GM12891 (cell line): ENCODE measurements around the gene TRIM56.
A peak's percentile ranks its signal among the peaks of the same experiment; 100 is the strongest.
"Not testable (repeated sequence)": the region's sequence is repeated elsewhere in the genome, so short reads cannot be mapped to it uniquely, and the experiment has no call there.

ENCODE experiments used
- DNase-seq: peaks from one replicate; pipeline ENCODE4 v3.0.0; 2011; ENCODE audit warnings: low spot score; ENCODE audit not compliant: insufficient read length
- FAIRE-seq: peaks from 2 replicates; lab custom pipeline; 2011; peaks lifted over from hg19 to GRCh38; lab: Jason Lieb, UNC
- PAX5 ChIP-seq: IDR thresholded peaks from 2 replicates; pipeline ENCODE4 v1.6.1; 2011; ENCODE audit warnings: low read length, moderate library complexity, mild to moderate bottlenecking; ENCODE audit not compliant: insufficient read depth, severe bottlenecking
- POLR2A ChIP-seq: IDR thresholded peaks from 2 replicates; pipeline ENCODE4 v1.6.1; 2011; ENCODE audit warnings: low read depth, low read length, control low read depth
- POLR2AphosphoS5 ChIP-seq: IDR thresholded peaks from 2 replicates; pipeline ENCODE4 v1.6.1; 2011; ENCODE audit warnings: low read depth, low read length, control low read depth
- POU2F2 ChIP-seq: IDR thresholded peaks from 2 replicates; pipeline ENCODE4 v1.6.1; 2011; ENCODE audit warnings: low read depth, mild to moderate bottlenecking, control low read depth, low read length, moderate library complexity
- SPI1 ChIP-seq: IDR thresholded peaks from 2 replicates; pipeline ENCODE4 v1.6.1; 2011; ENCODE audit warnings: low read depth, low read length, control low read depth
- TAF1 ChIP-seq: IDR thresholded peaks from 2 replicates; pipeline ENCODE4 v1.6.1; 2011; ENCODE audit warnings: low read depth, low read length, control low read depth

TRIM56 gene

GRCh38 chr7:101113836-101114235 lies 28.6 kb downstream of the TRIM56 start:
- no peak for FAIRE-seq
- DNase-seq: no peak
- TF ChIP-seq POU2F2: no peak
- TF ChIP-seq POLR2AphosphoS5: no peak
- no peak for TF ChIP-seq POLR2A
- no peak for TF ChIP-seq SPI1
- no peak for TF ChIP-seq TAF1
- no peak for TF ChIP-seq PAX5

DNA sequence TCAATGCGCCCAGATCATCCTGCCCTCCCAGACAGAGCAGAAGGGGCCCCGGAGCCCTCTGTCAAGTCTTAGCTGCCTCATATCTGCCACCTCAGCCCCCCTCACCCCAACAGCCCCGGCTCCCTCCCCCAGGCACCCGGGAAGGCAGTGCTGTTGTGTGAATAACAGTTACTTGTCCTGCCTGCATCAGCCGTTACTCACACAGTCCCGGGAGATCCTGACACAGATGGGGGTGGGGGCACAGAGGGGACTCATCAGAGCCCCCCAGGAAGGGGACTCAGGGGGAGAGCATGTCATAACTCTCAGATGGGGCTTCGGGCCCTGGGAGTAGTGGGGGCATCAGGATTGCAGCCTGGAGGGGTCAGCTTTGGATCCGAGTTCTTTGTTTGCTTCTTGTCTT lies 29.2 kb downstream of the TRIM56 start:
- FAIRE-seq: no peak
- DNase-seq: no peak
- TF ChIP-seq POU2F2 (no peak), TAF1 (no peak), POLR2AphosphoS5 (no peak), SPI1 (no peak), POLR2A (no peak), PAX5 (no peak)

DNA sequence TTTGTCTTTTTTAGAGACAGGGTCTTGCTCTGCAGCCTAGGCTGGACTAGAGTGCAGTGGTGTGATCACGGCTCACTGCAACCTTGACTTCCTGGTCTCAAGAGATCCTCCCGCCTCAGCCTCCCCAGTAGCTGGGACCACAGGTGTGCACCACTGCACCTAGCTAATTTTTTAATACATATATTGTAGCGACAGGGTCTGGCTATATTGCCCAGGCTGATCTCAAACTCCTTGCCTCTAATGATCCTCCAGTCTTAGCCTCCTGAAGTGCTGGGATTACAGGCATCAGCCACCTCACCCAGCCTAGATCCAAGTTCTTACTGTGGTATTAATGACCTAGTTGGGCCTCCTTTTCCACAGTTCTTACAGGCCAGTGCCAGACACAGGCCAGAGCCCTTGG lies 29.9 kb downstream of the TRIM56 start:
- DNase-seq (no peak), FAIRE-seq (no peak)
- TF ChIP-seq POU2F2 (no peak), SPI1 (no peak), TAF1 (no peak), POLR2A (no peak), POLR2AphosphoS5 (no peak), PAX5 (no peak)

GRCh38 chr7:101116898-101117297 lies 31.6 kb downstream of the TRIM56 start:
- TF ChIP-seq TAF1 (no peak), PAX5 (no peak), POLR2A (no peak), POLR2AphosphoS5 (no peak), SPI1 (no peak), POU2F2 (no peak)
- no peak for DNase-seq
- no peak for FAIRE-seq

DNA sequence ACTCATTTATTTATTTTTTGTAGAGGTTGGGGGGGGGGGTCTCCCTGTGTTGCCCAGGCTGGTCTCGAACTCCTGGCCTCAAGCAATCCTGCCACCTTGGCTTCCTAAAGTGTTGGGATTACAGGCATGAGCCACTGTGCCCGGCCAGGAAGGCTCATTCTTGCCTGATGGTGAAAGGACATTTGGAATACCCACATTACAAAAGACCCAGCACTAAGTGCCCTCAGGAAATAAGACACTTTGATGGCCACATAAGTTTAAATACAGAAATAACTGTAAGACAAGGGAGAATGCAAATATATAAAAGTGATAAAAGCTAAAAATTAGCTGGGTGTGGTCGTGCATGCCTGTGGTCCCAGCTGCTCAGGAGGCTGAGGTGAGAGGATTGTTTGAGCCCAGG lies 33.6 kb downstream of the TRIM56 start:
- no peak for DNase-seq
- no peak for FAIRE-seq
- TF ChIP-seq POLR2AphosphoS5: no peak
- no peak for TF ChIP-seq POU2F2
- no peak for TF ChIP-seq PAX5
- TF ChIP-seq POLR2A: no peak
- no peak for TF ChIP-seq TAF1
- no peak for TF ChIP-seq SPI1

- TF ChIP-seq POLR2AphosphoS5 (no peak), POU2F2 (no peak), POLR2A (no peak), PAX5 (no peak), TAF1 (no peak), SPI1 (no peak)
Measured at GRCh38 chr7:101119876-101120275, 34.6 kb downstream of the TRIM56 start.

GRCh38 chr7:101120315-101120714 lies 35.0 kb downstream of the TRIM56 start:
- TF ChIP-seq PAX5: no peak
- no peak for TF ChIP-seq SPI1
- TF ChIP-seq POLR2AphosphoS5: no peak
- no peak for TF ChIP-seq POU2F2
- no peak for TF ChIP-seq TAF1
- TF ChIP-seq POLR2A: no peak
- DNase-seq (no peak), FAIRE-seq (no peak)

More at GRCh38 chr7:101119876-101120275, 34.6 kb downstream of the TRIM56 start:
- DNase-seq (no peak), FAIRE-seq (no peak)

DNA sequence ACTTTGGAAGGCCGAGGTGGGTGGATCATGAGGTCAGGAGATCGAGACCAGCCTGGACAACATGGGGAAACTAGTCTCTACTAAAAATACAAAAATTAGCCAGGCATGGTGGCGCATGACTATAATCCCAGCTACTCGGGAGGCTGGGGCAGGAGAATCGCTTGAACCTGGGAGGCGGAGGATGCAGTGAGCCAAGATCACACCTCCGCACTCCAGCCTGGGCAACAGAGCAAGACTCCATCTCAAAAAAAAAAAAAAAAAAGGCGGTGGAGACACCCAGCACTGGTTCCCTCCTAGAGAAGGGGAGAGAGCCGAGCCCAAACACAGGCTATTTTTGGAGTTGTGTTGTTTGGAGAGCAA lies 36.3 kb downstream of the TRIM56 start:
- not testable (repeated sequence) for DNase-seq, FAIRE-seq

- DNase-seq (no peak), FAIRE-seq (no peak)
- TF ChIP-seq TAF1: peak; percentile 31; the same call in 1 of the 2 replicates
- peak; percentile 41; the same call in 1 of the 2 replicates for TF ChIP-seq POLR2A
- peak; percentile 31; the same call in 1 of the 2 replicates for TF ChIP-seq SPI1
- no peak for TF ChIP-seq PAX5
Measured at GRCh38 chr7:101121991-101122932, 37.0 kb downstream of the TRIM56 start.

GRCh38 chr7:101122933-101123702 lies 37.8 kb downstream of the TRIM56 start:
- FAIRE-seq (no peak), DNase-seq (no peak)
- TF ChIP-seq PAX5 (no peak), POLR2AphosphoS5 (no peak), TAF1 (no peak), POU2F2 (no peak), POLR2A (no peak), SPI1 (no peak)
